HFF-Myc (cell line): ENCODE results near the gene RAB13.

Experiments
- DNase-seq: peaks from one replicate; pipeline ENCODE4 v3.0.0-alpha.2; 2011; ENCODE audit warnings: low read depth; ENCODE audit errors: extremely low read depth
- H3K4me3 ChIP-seq: replicated peaks from 2 replicates; pipeline ENCODE4 v1.5.1; 2011; ENCODE audit warnings: low read depth, mild to moderate bottlenecking, control low read depth, low read length
- TF ChIP-seq, protein P1 (sequence below): IDR thresholded peaks from 2 replicates; pipeline ENCODE4 v1.5.1; 2012; ENCODE audit warnings: mild to moderate bottlenecking, low read depth, low read length, control low read depth; ENCODE audit errors: missing control alignments

The RAB13 gene

DNA sequence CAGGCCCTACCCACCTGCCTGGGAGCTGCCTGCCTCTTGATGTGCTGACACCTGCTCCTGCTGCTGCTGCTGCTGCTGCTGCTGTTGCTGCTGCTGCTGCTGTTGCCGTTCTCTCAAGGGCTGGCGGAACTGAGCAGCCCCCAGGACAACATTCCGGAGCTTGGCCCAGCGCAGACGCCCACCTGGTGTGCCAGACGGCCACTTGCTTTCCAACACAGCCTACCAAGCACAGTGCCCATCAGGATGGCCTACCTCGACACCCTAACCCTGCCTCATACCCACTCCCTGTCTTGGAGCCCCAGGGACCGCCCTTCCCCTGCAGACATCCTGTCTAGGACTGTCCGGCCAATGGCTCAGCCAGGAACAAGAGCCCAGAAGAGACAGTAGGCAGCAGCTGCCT lies 51.4 kb downstream of the RAB13 start:
- no peak overlapping the region for H3K4me3 ChIP-seq
- TF ChIP-seq, protein P1, sequence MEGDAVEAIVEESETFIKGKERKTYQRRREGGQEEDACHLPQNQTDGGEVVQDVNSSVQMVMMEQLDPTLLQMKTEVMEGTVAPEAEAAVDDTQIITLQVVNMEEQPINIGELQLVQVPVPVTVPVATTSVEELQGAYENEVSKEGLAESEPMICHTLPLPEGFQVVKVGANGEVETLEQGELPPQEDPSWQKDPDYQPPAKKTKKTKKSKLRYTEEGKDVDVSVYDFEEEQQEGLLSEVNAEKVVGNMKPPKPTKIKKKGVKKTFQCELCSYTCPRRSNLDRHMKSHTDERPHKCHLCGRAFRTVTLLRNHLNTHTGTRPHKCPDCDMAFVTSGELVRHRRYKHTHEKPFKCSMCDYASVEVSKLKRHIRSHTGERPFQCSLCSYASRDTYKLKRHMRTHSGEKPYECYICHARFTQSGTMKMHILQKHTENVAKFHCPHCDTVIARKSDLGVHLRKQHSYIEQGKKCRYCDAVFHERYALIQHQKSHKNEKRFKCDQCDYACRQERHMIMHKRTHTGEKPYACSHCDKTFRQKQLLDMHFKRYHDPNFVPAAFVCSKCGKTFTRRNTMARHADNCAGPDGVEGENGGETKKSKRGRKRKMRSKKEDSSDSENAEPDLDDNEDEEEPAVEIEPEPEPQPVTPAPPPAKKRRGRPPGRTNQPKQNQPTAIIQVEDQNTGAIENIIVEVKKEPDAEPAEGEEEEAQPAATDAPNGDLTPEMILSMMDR = no peak
- DNase-seq = no peak

GRCh38 chr1:153933955-153934354 lies 52.2 kb downstream of the RAB13 start:
- H3K4me3 ChIP-seq = no peak overlapping the region
- TF ChIP-seq, protein P1 = no peak
- no peak for DNase-seq

- DNase-seq = no peak
- TF ChIP-seq, protein P1 = no peak
- H3K4me3 ChIP-seq = no peak overlapping the region
Measured at GRCh38 chr1:153933430-153933829, 52.7 kb downstream of the RAB13 start.

GRCh38 chr1:153932156-153933131 lies 53.7 kb downstream of the RAB13 start:
- no peak for DNase-seq
- TF ChIP-seq, protein P1 = no peak
- H3K4me3 ChIP-seq = no peak overlapping the region
